HepG2 (cell line): ENCODE measurements around the gene UNG. TPM values are rescaled to one million over a fixed set of nuclear protein-coding genes. Genes with fewer than 3 reads are reported as not detected.

ENCODE experiments used
- AKAP8 ChIP-seq: sonication (generic); formaldehyde crosslinking; IDR thresholded peaks from 2 replicates; pipeline ENCODE4 v1.5.1; 2020; ENCODE audit warnings: mild to moderate bottlenecking, missing genetic modification reagents
- ARID2 ChIP-seq: sonication (generic); formaldehyde crosslinking; IDR thresholded peaks from 2 replicates; pipeline ENCODE4 v1.8.1; 2022; ENCODE audit warnings: mild to moderate bottlenecking, missing genetic modification reagents, borderline replicate concordance
- ATF7-NPFF ChIP-seq: sonication (generic); formaldehyde crosslinking; IDR thresholded peaks from 2 replicates; pipeline ENCODE4 v1.8.1; 2023; ENCODE audit warnings: mild to moderate bottlenecking, low read depth, missing genetic modification reagents, moderate library complexity
- DMAP1 ChIP-seq: IDR thresholded peaks from 2 replicates; pipeline ENCODE4 v1.6.1; 2016
- HDAC2 ChIP-seq: sonication (generic); formaldehyde crosslinking; IDR thresholded peaks from 2 replicates; pipeline ENCODE4 v1.4.0; 2020; ENCODE audit warnings: missing genetic modification reagents
- IRF1 ChIP-seq: sonication (generic); formaldehyde crosslinking; IDR thresholded peaks from 2 replicates; pipeline ENCODE4 v1.4.0; 2020; ENCODE audit warnings: low read depth, mild to moderate bottlenecking, missing genetic modification reagents
- MAX ChIP-seq: IDR thresholded peaks from 2 replicates; pipeline ENCODE4 v1.6.1; 2012; ENCODE audit warnings: inconsistent platforms
- MTF2 ChIP-seq: sonication (generic); formaldehyde crosslinking; IDR thresholded peaks from 2 replicates; pipeline ENCODE4 v1.5.0; 2020; ENCODE audit warnings: missing genetic modification reagents, borderline replicate concordance
- NCOA5 ChIP-seq: sonication (generic); formaldehyde crosslinking; IDR thresholded peaks from 2 replicates; pipeline ENCODE4 v1.4.0; 2020; ENCODE audit warnings: missing genetic modification reagents
- RARA ChIP-seq: IDR thresholded peaks from 2 replicates; pipeline ENCODE4 v1.6.1; 2016; ENCODE audit warnings: missing genetic modification reagents, missing compliant biosample characterization
- REPIN1 ChIP-seq: sonication (generic); formaldehyde crosslinking; IDR thresholded peaks from 2 replicates; pipeline ENCODE4 v1.8.0; 2022; ENCODE audit warnings: missing genetic modification reagents, low read depth, mild to moderate bottlenecking, borderline replicate concordance
- SP1 ChIP-seq, 2 experiments: fragments of 450-650 bp in 1 of 2; sonication (generic) in 1 of 2; formaldehyde crosslinking in 1 of 2; IDR thresholded peaks; 2 replicates each; pipeline versions ENCODE4 v1.4.0 to v1.6.1; 2016 to 2020; ENCODE audit warnings: missing genetic modification reagents in 1 of 2
- TAF15 ChIP-seq: fragments of 200-400 bp; formaldehyde crosslinking; IDR thresholded peaks from one replicate; pipeline ENCODE4 v1.6.1; 2018; ENCODE audit warnings: mild to moderate bottlenecking, low read depth, low read length; ENCODE audit not compliant: poor library complexity, severe bottlenecking
- YEATS4 ChIP-seq: sonication (generic); formaldehyde crosslinking; IDR thresholded peaks from 2 replicates; pipeline ENCODE4 v1.4.0; 2020; ENCODE audit warnings: missing genetic modification reagents, borderline replicate concordance
- ZBTB39 ChIP-seq: sonication (generic); formaldehyde crosslinking; IDR thresholded peaks from 2 replicates; pipeline ENCODE4 v1.5.0; 2020; ENCODE audit warnings: missing genetic modification reagents
- ZBTB42 ChIP-seq: sonication (generic); formaldehyde crosslinking; IDR thresholded peaks from 2 replicates; pipeline ENCODE4 v1.5.0; 2020; ENCODE audit warnings: mild to moderate bottlenecking, missing genetic modification reagents
- ZNF17 ChIP-seq: sonication (generic); formaldehyde crosslinking; IDR thresholded peaks from 2 replicates; pipeline ENCODE4 v1.5.0; 2020; ENCODE audit warnings: mild to moderate bottlenecking, missing genetic modification reagents
- ZNF44 ChIP-seq: sonication (generic); formaldehyde crosslinking; IDR thresholded peaks from 2 replicates; pipeline ENCODE4 v1.5.1; 2020; ENCODE audit warnings: mild to moderate bottlenecking, missing genetic modification reagents
- ZNF512 ChIP-seq: sonication (generic); formaldehyde crosslinking; IDR thresholded peaks from 2 replicates; pipeline ENCODE4 v1.4.0; 2020; ENCODE audit warnings: mild to moderate bottlenecking, missing genetic modification reagents
- ZNF75D ChIP-seq: sonication (generic); formaldehyde crosslinking; IDR thresholded peaks from 2 replicates; pipeline ENCODE4 v1.8.1; 2023; ENCODE audit warnings: missing genetic modification reagents, mild to moderate bottlenecking, borderline replicate concordance
- ZNF784 ChIP-seq: sonication (generic); formaldehyde crosslinking; IDR thresholded peaks from 2 replicates; pipeline ENCODE4 v1.5.1; 2020; ENCODE audit warnings: missing genetic modification reagents, mild to moderate bottlenecking, borderline replicate concordance
- ZNF891 ChIP-seq: sonication (generic); formaldehyde crosslinking; IDR thresholded peaks from 2 replicates; pipeline ENCODE4 v1.5.0; 2020; ENCODE audit warnings: mild to moderate bottlenecking, missing genetic modification reagents
- polyA plus RNA-seq, 8 experiments: library from polyadenylated mRNA; depleted of rRNA in 3 of 8; stranded (reverse) in 7 of 8; unstranded in 1 of 8; fragments of >200 nt; fragmentation: Illumina TruSeq in 4 of 8; extraction: Trizol in 4 of 8; gene quantifications; 2 replicates each; pipeline versions ENCODE4 v1.2.1 to v1.2.3, GENCODE V29; 2011 to 2016; ENCODE audit warnings: low read depth in 4 of 8, missing spikeins in 1 of 8, mixed read lengths in 1 of 8; ENCODE audit not compliant: insufficient read depth in 1 of 8
- total RNA-seq, 5 experiments: library from RNA; depleted of rRNA; stranded (reverse); fragments of >200 nt; fragmentation: Illumina TruSeq; extraction: Trizol; gene quantifications; 2 replicates each; pipeline ENCODE4 v1.2.3, GENCODE V29; 2016; ENCODE audit warnings: low read depth in 1 of 5

Gene UNG
- total and polyA plus RNA-seq, 2 of the 13 experiments (the other 11 are each of a cell fraction or from before 2014, with no cell fraction given), result 23.3 to 114 TPM

GRCh38 chr12:109097435-109098182 is at the start of gene UNG (continued):
- TF ChIP-seq ZNF512 (no peak), MAX (peak; percentile 90), MTF2 (no peak), YEATS4 (CRISPR knock-in tag) (0 out of 2 replicates have a peak, but pooled peaks have one; percentile 20), SP1 (IDR thresholded peaks at IDR 0.05) (no peak), SP1 (CRISPR knock-in tag; IDR thresholded peaks at IDR 0.05) (peak; percentile 37; the same call in 1 of the 2 replicates), TAF15 (no peak), IRF1 (CRISPR knock-in tag) (peak; percentile 51; the same call in 1 of the 2 replicates), ARID2 (peak; percentile 92; the same call in 1 of the 2 replicates), ZNF44 (CRISPR knock-in tag) (peak; percentile 80; the same call in 1 of the 2 replicates), ZBTB42 (CRISPR knock-in tag) (no peak; the same call in 1 of the 2 replicates), REPIN1 (CRISPR knock-in tag) (0 out of 2 replicates have a peak, but pooled peaks have one; percentile 46), RARA (CRISPR knock-in tag) (no peak), NCOA5 (CRISPR knock-in tag) (no peak), HDAC2 (peak; percentile 8; the same call in 1 of the 2 replicates), ZNF17 (no peak), AKAP8 (no peak), DMAP1 (CRISPR knock-in tag) (peak; percentile 74; the same call in 1 of the 2 replicates), ATF7-NPFF (peak; percentile 78), ZBTB39 (no peak), ZNF784 (peak; percentile 76; the same call in 1 of the 2 replicates), ZNF75D (CRISPR knock-in tag) (no peak), ZNF891 (CRISPR knock-in tag) (no peak; the same call in 1 of the 2 replicates)
